Measurements from ENCODE around the gene MEN1.
"Not testable (repeated sequence)": the region's sequence is repeated elsewhere in the genome, so short reads cannot be mapped to it uniquely, and the experiment has no call there.

Gene MEN1

DNA sequence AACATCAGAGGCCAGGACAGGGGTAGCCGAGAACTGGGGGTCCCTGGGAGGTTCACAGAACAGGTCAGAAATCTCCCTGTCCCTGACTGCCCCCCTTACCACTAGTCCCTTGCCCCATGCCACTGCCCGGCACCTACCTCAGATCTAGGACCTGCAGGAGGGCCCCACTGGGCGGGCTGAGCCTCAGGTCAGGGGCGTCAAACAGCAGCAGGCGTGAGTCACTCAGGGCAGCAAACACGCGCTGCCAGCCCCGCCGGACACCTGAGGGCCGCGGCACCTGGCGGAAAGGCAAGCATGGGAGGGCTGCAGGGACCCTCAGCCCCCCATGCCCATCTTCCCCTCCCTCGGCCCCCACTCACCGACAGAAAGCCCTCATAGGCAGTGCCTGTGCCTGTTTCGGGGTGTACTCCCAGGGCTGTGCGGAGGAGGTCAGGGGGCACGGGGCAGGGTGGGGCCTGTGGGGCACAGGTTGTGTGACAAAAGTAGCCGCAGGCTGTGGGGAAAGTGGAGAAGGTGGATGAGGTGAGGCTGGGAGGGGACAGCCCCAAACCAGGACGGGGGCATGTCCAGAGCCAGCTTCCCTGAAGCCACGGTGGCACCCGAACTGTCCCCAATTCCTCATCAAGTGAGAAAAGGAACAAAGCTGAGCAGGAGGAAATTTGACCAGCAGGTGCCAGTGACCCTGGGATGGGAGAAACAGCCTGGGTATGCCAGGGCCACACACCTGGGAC, 22.3 kb upstream of the MEN1 start:
- DNase-seq (ENCODE audit: low read depth in 3 of 3), result no peak

GRCh38 chr11:64831411-64831891, 21.1 kb upstream of the MEN1 start:
- DNase-seq (ENCODE audit: low read depth in 3 of 3), result no peak

- no peak for DNase-seq (ENCODE audit: low read depth in 3 of 3)
Measured at GRCh38 chr11:64829536-64830251, 19.3 kb upstream of the MEN1 start.

- DNase-seq (ENCODE audit: low read depth in 3 of 3), result no peak
Measured at GRCh38 chr11:64827451-64827839, 17.1 kb upstream of the MEN1 start.

- DNase-seq (ENCODE audit: low read depth in 3 of 3), result no peak
Measured at GRCh38 chr11:64826578-64827450, 16.5 kb upstream of the MEN1 start.

GRCh38 chr11:64826062-64826461, 15.7 kb upstream of the MEN1 start:
- no peak for DNase-seq (ENCODE audit: low read depth in 3 of 3)

DNA sequence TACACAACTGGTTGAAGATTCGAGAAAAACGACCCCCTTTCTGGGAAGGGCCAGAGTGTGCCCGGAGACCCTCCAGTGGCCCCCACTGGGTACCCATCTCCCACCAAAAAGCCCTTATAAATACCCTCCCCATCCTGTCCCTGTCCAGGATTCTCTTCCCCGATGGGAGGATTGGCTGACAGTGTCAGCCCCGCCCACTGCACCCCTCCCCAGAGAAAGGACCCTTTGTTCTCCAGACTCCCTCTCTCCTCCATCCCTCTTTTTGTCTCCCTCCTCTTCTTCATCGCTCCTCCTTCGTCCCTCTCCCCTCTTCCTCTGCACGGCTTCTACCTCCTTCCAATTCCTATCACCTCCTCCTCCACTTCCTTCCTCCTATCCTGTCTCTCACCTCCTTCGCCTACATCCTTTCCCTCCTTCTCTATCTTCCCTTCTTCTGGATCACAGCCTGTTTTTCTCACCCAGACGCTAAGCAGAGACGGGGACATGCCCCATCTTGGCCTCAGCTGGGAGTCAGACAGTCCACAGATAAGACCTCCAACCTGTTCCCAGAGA, 13.3 kb upstream of the MEN1 start:
- no peak for DNase-seq (ENCODE audit: low read depth in 3 of 3)

DNA sequence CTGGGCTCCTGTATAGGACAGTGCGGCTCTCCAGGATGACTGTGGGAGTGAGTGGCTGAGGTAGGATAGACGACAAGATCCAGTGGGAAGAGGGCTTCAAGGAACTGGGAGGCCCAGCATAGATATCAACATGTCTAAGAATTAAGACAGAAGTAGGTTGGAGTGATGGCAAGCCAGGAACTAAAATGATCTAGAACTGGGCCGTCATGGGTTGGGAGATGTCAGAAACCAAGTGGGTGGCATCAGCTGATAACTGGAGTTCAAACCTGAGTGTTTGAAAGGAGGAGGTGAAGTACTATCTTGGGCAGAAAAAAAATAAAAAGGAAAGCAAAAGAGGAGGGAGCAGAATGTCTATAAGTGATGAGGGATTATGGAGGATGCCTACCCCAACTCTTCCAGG, 7.1 kb upstream of the MEN1 start:
- DNase-seq (ENCODE audit: low read depth in 3 of 3), result no peak

DNA sequence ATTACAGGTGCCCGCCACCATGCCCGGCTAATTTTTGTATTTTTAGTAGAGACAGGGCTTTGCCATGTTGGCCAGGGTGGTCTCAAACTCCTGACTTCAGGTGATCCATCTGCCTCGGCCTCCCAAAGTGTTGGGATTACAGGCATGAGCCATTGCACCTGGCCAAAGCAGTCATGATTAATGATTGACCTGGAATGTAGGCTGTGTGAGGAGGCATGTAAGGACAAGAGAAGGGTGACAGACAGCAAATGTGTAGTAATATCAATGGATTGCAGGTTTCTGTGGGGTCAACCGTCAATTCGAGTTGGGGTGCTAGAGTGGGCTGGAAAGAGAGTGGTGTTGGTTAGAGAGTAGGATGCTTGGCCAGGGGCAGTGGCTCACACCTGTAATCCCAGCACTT, 5.1 kb upstream of the MEN1 start:
- DNase-seq (ENCODE audit: low read depth in 3 of 3), result not testable (repeated sequence)

- DNase-seq (ENCODE audit: low read depth in 3 of 3), result no peak
Measured at GRCh38 chr11:64814712-64815187, 4.4 kb upstream of the MEN1 start.

DNA sequence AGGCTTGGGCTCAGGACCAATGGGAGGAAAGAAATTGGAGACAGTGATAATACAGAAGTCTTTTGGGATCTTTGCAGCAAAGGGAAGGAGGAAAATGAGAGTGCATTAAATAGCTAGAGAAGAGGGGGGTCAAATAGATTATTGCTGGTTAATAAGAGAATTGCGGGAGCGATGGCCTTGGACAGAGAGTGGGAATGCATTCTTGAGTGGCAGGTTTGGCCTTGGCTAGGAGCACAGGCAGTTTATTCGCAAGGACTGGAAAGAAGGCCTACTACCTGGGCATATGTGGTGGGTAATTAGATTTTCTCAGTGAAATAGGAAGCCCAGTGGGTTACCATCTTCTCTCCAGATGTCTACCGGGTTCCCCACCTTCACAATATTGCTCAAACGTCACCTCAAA, 3.5 kb upstream of the MEN1 start:
- no peak for DNase-seq (ENCODE audit: low read depth in 3 of 3)

GRCh38 chr11:64810891-64811272, 531 bp upstream of the MEN1 start:
- DNase-seq (ENCODE audit: low read depth in 3 of 3), result no peak

GRCh38 chr11:64809781-64810241, 540 bp downstream of the MEN1 start:
- DNase-seq (ENCODE audit: low read depth in 3 of 3), result no peak

GRCh38 chr11:64805481-64805880, 4.9 kb downstream of the MEN1 start:
- DNase-seq (ENCODE audit: low read depth in 3 of 3), result no peak

- no peak for DNase-seq (ENCODE audit: low read depth in 3 of 3)
Measured at GRCh38 chr11:64804346-64805210, 5.8 kb downstream of the MEN1 start.

- no peak for DNase-seq (ENCODE audit: low read depth in 3 of 3)
Measured at GRCh38 chr11:64803846-64804345, 6.5 kb downstream of the MEN1 start.

GRCh38 chr11:64803158-64803845, 7.0 kb downstream of the MEN1 start, which contains the start of gene MAP4K2:
MAP4K2 (minus strand) TSS chr11:64803214; CDS start chr11:64803149, 65 bp downstream.
- peak; percentile 70 to 80 (median 73) for DNase-seq (ENCODE audit: low read depth in 3 of 3)

GRCh38 chr11:64802370-64803157, 7.8 kb downstream of the MEN1 start:
- peak in 2 of 3 experiments; percentile 14 to 23 for DNase-seq (ENCODE audit: low read depth in 3 of 3)
